ENCODE results near the gene APMAP. TPM values are rescaled to one million over a fixed set of nuclear protein-coding genes. Genes with fewer than 3 reads are reported as not detected.

Gene APMAP
- total RNA-seq, 4 donors from 2014 or later: 19.0 to 40.9 (median 31.6) TPM

GRCh38 chr20:24936526-24937407 lies 55.8 kb downstream of the APMAP start:
- TF ChIP-seq, protein P1, sequence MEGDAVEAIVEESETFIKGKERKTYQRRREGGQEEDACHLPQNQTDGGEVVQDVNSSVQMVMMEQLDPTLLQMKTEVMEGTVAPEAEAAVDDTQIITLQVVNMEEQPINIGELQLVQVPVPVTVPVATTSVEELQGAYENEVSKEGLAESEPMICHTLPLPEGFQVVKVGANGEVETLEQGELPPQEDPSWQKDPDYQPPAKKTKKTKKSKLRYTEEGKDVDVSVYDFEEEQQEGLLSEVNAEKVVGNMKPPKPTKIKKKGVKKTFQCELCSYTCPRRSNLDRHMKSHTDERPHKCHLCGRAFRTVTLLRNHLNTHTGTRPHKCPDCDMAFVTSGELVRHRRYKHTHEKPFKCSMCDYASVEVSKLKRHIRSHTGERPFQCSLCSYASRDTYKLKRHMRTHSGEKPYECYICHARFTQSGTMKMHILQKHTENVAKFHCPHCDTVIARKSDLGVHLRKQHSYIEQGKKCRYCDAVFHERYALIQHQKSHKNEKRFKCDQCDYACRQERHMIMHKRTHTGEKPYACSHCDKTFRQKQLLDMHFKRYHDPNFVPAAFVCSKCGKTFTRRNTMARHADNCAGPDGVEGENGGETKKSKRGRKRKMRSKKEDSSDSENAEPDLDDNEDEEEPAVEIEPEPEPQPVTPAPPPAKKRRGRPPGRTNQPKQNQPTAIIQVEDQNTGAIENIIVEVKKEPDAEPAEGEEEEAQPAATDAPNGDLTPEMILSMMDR (IDR thresholded peaks at IDR 0.05): no peak
- no peak for TF ChIP-seq POLR2A (IDR thresholded peaks at IDR 0.05)
- peak in 1 of 3 donors; percentile 30 for DNase-seq
- H3K36me3 ChIP-seq: no peaks in the 10 kb centered on the region
- no peaks in the 10 kb centered on the region for H3K4me1 ChIP-seq
- H3K27ac ChIP-seq: no peak overlapping the region
- H3K9me3 ChIP-seq: no peaks in the 10 kb centered on the region
- no peaks in the 10 kb centered on the region for H3K27me3 ChIP-seq
- no peak overlapping the region for H3K4me3 ChIP-seq

GRCh38 chr20:24935766-24936525 lies 56.6 kb downstream of the APMAP start:
- Histone ChIP-seq H3K4me3 (no peak overlapping the region), H3K27me3 (no peaks in the 10 kb centered on the region), H3K27ac (no peak overlapping the region), H3K4me1 (peaks cover 0 to 6% (median 3%) of the 10 kb centered on the region in 4 donors), H3K9me3 (no peaks in the 10 kb centered on the region), H3K36me3 (no peaks in the 10 kb centered on the region)
- no peak for TF ChIP-seq POLR2A (IDR thresholded peaks at IDR 0.05)
- TF ChIP-seq, protein P1 (IDR thresholded peaks at IDR 0.05): no peak
- peak in 1 of 3 donors; percentile 28 for DNase-seq

- no peak for TF ChIP-seq POLR2A (IDR thresholded peaks at IDR 0.05)
- TF ChIP-seq, protein P1 (IDR thresholded peaks at IDR 0.05): no peak
- DNase-seq: no peak
- Histone ChIP-seq H3K9me3 (no peaks in the 10 kb centered on the region), H3K4me3 (no peak overlapping the region), H3K27ac (no peak overlapping the region), H3K36me3 (no peaks in the 10 kb centered on the region), H3K27me3 (no peaks in the 10 kb centered on the region), H3K4me1 (peaks cover 0 to 9% (median 3%) of the 10 kb centered on the region in 4 donors)
Observed at GRCh38 chr20:24935140-24935539, 57.4 kb downstream of the APMAP start.

DNA sequence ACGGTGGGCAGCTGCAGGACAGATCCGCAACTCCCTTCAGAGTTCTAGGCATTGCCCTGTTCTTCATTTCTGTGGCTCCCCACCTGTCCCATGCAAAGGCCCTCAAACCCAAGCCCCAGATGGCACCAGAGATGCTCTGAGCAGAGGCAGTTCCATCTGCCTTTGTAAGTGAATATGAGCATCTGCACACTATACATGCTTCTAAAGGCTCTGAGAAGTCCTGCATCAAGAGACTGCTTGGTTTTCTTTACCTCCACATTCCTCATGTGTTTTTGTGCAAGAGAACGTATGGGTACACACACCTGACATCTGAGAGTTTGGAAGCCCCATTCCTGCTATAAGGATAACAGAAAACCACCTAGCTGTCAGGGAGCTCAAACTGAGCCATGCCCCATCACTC lies 57.8 kb downstream of the APMAP start:
- H3K36me3 ChIP-seq: no peaks in the 10 kb centered on the region
- H3K27ac ChIP-seq: peak overlapping the region in 1 of 4 donors; percentile 8
- TF ChIP-seq, protein P1 (IDR thresholded peaks at IDR 0.05): no peak
- DNase-seq: no peak
- H3K4me1 ChIP-seq: peaks cover 0 to 9% (median 3%) of the 10 kb centered on the region in 4 donors
- H3K9me3 ChIP-seq: no peaks in the 10 kb centered on the region
- no peak overlapping the region for H3K4me3 ChIP-seq
- H3K27me3 ChIP-seq: no peaks in the 10 kb centered on the region

DNA sequence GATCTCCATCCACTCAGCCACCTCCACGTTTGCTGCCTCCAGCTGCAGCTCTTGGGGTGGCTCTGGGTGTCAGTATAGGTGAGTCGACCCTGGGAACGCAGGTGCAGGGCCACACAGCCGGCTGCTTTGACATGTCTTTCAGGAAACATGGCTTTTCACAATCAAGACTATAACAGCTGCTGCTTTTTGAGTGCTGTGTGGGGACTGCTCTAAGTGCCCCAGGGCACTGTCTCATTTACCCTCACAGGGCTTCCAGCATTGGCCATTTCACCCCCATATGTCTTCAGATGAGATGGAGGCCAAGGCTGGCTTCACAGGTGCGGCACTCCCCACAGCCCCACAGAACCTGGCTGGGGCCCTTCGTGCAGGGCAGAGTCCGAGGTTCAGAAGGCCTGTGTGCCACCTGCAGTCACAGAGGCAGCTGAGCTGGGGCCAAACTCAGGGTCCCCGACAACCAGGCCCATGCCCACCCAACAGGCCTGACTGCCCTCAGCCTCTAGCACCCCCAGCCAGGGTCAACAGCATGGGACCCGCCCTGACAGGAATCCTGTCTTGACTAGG lies 58.4 kb downstream of the APMAP start:
- peak in 2 of 3 donors; percentile 68 to 69 for DNase-seq
- Histone ChIP-seq H3K4me3 (no peak overlapping the region), H3K4me1 (peaks cover 0 to 9% (median 3%) of the 10 kb centered on the region in 4 donors), H3K36me3 (no peaks in the 10 kb centered on the region), H3K9me3 (no peaks in the 10 kb centered on the region), H3K27me3 (no peaks in the 10 kb centered on the region), H3K27ac (peak overlapping the region in 1 of 4 donors; percentile 8)
- TF ChIP-seq, protein P1 (IDR thresholded peaks at IDR 0.05): no peak
- TF ChIP-seq POLR2A (IDR thresholded peaks at IDR 0.05): no peak
